Measurements from ENCODE around the gene PFKFB3.
"Not testable (repeated sequence)": the region's sequence is repeated elsewhere in the genome, so short reads cannot be mapped to it uniquely, and the experiment has no call there.

The PFKFB3 gene

DNA sequence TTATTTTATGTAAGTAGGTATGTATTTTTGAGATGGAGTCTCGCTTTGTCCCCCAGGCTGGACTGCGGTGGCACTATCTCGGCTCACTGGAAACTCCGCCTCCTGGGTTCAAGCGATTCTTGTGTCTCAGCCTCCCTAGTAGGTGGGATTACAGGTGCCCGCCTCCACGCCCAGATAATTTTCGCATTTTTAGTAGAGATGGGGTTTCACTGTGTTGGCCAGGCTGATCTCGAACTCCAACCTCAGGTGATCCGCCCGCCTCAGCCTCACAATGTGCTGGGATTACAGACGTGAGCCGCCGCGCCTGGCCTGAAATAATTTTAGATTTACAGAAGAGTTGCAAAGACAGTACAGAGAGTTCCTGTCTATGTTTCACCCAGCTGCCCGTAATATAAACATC, 37.5 kb downstream of the PFKFB3 start:
- H3K9me3 Mint-ChIP-seq (ENCODE audit: low read depth), result no peaks in the 10 kb centered on the region
- no peak overlapping the region for H3K27ac Mint-ChIP-seq
- no peaks in the 10 kb centered on the region for H3K27me3 Mint-ChIP-seq
- no peak overlapping the region for H3K4me3 Mint-ChIP-seq
- peaks cover 14% of the 10 kb centered on the region for H3K4me1 Mint-ChIP-seq (ENCODE audit: low read depth)
- H3K36me3 Mint-ChIP-seq, result peaks cover 11% of the 10 kb centered on the region

DNA sequence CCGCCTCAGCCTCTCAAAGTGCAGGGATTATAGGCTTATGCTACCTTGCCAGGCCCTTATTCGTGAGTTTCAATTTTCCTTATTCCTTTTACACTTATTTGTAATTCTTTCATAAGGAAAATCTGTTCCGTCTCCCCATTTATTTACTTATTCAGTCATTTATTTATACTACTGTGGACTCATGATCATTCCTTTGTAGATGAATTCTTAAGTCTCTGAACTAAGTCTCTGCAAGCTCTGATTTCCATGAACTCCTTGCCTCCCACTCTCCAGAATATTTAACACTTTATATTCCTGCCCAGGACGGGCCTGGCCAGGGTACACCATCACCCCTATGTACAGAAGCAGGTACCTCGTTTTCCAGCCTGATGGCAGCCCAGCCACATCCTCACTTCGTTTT, 39.4 kb downstream of the PFKFB3 start:
- Mint-ChIP-seq H3K27ac (no peak overlapping the region), H3K4me3 (no peak overlapping the region), H3K9me3 (ENCODE audit: low read depth) (no peaks in the 10 kb centered on the region), H3K27me3 (no peaks in the 10 kb centered on the region), H3K36me3 (peaks cover 9% of the 10 kb centered on the region), H3K4me1 (ENCODE audit: low read depth) (peaks cover 13% of the 10 kb centered on the region)

DNA sequence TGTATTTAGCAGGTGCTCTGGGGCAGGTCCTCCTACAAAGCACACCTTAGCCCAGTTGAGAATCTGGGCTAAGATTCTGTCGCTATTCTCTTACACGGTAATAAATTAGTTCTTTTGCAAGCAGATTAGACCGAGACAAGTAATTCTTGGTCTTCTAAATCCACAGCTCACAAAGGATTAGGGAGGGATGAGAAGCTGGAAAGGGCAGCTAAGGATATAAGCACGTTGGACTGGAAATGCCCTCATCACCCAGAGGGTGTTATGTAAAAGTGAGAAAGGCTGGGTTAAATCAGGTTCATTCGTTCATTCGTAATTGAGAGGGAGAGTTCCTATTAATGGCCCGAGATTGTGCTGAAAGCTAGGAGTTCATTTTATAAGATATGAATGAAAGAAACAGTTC, 41.8 kb downstream of the PFKFB3 start:
- H3K36me3 Mint-ChIP-seq, result peaks cover 9% of the 10 kb centered on the region
- H3K27me3 Mint-ChIP-seq, result no peaks in the 10 kb centered on the region
- H3K4me3 Mint-ChIP-seq, result no peak overlapping the region
- H3K9me3 Mint-ChIP-seq (ENCODE audit: low read depth), result no peaks in the 10 kb centered on the region
- no peak overlapping the region for H3K27ac Mint-ChIP-seq
- peaks cover 1% of the 10 kb centered on the region for H3K4me1 Mint-ChIP-seq (ENCODE audit: low read depth)

DNA sequence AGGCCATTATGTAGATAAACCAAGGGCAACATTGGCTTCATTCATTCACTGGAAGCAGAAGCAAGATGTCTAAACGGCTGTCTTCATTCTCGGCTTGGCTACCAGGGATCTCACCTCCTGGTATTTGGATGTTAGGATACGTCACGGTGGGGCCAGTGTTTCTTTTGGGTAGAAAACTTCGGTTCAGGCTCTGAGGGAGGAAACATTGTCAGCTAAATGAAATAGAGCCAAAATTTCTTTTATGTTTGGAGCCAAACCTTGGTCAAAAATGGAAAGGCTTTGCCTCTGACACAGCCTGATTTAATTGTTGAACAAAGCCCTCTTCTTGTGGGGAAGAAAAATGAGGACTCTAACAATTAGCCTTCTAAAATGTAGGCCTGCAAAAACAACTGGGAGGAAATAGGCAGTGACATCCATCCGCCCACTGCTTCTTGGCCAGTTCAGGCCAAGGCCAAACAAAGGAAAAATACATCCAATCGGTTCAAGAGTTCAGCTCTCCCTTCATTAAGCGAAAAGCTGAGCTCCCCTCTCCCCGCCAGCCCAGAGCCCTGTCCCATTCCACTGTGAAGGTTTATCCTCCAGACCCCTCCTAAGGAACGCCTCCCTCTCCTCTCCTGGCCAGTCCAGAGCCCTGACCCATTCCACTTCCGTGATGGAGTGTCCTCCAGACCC, 44.4 kb downstream of the PFKFB3 start:
- Mint-ChIP-seq H3K4me1 (ENCODE audit: low read depth) (no peaks in the 10 kb centered on the region), H3K27ac (no peak overlapping the region), H3K27me3 (no peaks in the 10 kb centered on the region), H3K4me3 (no peak overlapping the region), H3K36me3 (peaks cover 6% of the 10 kb centered on the region), H3K9me3 (ENCODE audit: low read depth) (no peaks in the 10 kb centered on the region)

DNA sequence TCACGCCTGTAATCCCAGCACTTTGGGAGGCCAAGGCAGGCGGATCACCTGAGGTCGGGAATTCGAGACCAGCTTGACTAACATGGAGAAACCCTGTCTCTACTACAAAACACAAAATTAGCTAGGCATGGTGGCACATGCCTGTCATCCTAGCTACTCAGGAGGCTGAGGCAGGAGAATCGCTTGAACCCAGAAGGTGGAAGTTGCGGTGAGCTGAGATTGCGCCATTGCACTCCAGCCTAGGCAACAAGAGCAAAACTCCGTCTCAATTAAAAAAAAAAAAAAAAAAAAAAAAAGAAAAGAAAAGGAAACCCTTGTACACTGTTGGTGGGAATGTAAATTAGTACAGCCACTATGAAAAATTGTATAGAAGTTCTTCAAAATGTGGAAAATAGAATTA, 46.2 kb downstream of the PFKFB3 start:
- not testable (repeated sequence) for H3K9me3 Mint-ChIP-seq (ENCODE audit: low read depth)

DNA sequence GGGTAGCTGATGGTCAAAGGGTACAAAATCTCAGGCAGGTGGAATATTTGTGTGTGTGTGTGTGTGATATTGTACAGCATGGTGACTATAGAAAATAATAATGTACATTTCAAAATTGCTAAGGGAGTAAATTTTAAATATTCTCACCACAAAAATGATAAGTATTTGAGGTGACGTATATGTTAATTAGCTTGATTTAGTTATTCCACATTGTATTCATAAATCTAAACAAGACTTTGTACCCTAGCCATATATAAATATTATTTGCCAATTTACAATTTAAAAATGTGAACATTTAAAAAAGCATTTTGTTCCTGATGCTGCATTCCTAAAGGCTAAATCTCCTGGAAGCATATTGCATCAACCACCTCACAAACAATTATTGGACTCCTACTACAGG, 47.0 kb downstream of the PFKFB3 start:
- no peaks in the 10 kb centered on the region for H3K9me3 Mint-ChIP-seq (ENCODE audit: low read depth)
- no peak overlapping the region for H3K4me3 Mint-ChIP-seq
- no peak overlapping the region for H3K27ac Mint-ChIP-seq
- H3K4me1 Mint-ChIP-seq (ENCODE audit: low read depth), result no peaks in the 10 kb centered on the region
- H3K27me3 Mint-ChIP-seq, result no peaks in the 10 kb centered on the region
- H3K36me3 Mint-ChIP-seq, result peaks cover 2% of the 10 kb centered on the region

More for the DNA sequence above, 46.2 kb downstream of the PFKFB3 start:
- not testable (repeated sequence) for H3K4me1 Mint-ChIP-seq (ENCODE audit: low read depth); H3K4me3 Mint-ChIP-seq; H3K27me3 Mint-ChIP-seq; H3K27ac Mint-ChIP-seq; H3K36me3 Mint-ChIP-seq

DNA sequence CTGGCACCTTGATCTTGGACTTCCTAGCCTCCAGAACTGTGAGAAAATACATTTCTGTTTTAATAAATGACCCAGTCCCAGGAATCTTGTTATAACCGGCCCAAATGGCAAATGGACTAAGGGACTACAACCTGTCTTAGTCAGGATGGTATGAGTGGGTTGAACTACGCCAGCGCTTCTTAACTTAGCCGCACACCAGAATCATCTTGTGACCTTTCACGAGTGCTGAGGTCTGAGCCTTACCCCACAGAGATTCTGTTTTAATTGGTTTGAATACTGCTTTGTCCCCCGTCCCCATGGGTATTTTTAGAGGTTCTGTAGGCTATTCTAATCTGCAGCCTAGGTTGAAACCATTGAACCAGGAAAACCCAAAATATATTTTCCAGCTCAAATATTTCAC, 48.0 kb downstream of the PFKFB3 start:
- Mint-ChIP-seq H3K27me3 (no peaks in the 10 kb centered on the region), H3K27ac (no peak overlapping the region), H3K4me1 (ENCODE audit: low read depth) (no peaks in the 10 kb centered on the region), H3K4me3 (no peak overlapping the region), H3K36me3 (peaks cover 2% of the 10 kb centered on the region), H3K9me3 (ENCODE audit: low read depth) (no peaks in the 10 kb centered on the region)

DNA sequence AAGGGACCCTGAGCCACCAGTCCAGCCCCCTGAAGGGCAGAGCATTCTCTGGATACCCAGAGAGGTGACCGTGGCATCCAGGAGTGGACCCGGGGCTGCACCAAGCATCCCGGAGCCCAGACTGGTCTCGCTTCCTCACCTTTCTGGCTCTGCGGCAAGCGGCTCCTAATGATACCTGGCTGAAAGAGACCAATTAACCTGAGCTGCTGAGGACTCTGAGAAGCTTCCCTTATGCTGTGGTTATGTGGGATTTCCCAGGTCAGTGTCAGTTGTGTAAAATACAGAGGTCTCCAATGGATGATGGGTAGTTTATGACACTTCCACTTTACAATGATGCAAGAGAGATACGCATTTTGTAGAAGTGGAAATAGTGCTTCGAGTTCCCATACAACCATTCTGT, 51.5 kb downstream of the PFKFB3 start:
- H3K4me3 Mint-ChIP-seq, result no peak overlapping the region
- H3K9me3 Mint-ChIP-seq (ENCODE audit: low read depth), result no peaks in the 10 kb centered on the region
- H3K27me3 Mint-ChIP-seq, result no peaks in the 10 kb centered on the region
- H3K27ac Mint-ChIP-seq, result no peak overlapping the region
- peaks cover 4% of the 10 kb centered on the region for H3K36me3 Mint-ChIP-seq
- no peaks in the 10 kb centered on the region for H3K4me1 Mint-ChIP-seq (ENCODE audit: low read depth)

DNA sequence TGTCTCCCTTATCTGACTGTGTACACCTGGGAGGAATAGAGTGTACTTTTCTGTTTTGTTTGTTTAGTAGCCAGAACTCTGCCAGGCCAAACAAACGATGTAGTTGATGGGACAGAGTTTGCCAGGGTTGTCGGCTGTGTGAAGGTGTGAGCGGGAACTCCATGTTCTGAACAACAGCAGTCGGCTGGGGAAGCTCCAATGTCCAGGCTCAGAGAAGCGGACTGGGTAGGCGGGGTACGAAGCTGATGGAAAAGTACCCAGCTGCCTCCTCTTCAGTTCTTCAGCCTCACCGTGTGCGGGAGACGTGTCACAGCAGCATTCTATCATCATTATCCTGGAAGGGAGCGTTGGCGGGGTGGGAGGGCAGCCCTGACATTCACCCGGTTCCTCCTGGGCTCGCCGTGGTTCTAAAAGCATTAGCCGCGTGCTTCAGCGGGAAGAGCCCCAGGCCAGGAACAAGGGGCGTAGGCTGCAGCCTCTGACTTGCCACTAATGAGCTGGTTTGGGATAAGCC, 52.9 kb downstream of the PFKFB3 start:
- peaks cover 2% of the 10 kb centered on the region for H3K4me1 Mint-ChIP-seq (ENCODE audit: low read depth)
- H3K27ac Mint-ChIP-seq, result no peak overlapping the region
- no peaks in the 10 kb centered on the region for H3K27me3 Mint-ChIP-seq
- peaks cover 2% of the 10 kb centered on the region for H3K9me3 Mint-ChIP-seq (ENCODE audit: low read depth)
- H3K36me3 Mint-ChIP-seq, result peaks cover 5% of the 10 kb centered on the region
- H3K4me3 Mint-ChIP-seq, result no peak overlapping the region

DNA sequence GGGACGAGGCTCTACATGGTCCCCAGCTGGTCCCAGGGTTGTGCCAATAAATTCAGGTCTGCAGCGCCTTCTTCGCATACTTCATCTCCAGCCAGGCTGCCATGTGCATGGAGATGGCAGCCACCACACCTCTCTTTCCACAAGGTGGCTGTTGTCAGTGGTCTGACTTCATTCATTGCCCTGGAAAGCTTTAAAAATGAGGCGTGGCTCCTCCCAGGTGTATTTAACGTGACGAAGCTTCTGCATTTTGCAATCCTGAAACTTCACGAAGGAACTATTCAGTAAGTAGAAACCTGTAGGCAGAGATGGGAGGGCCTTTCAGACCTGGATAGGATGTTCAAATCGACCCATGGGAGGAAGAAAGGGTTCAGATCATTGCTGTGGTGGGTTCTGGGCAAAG, 53.7 kb downstream of the PFKFB3 start:
- Mint-ChIP-seq H3K9me3 (ENCODE audit: low read depth) (peaks cover 9% of the 10 kb centered on the region), H3K36me3 (peaks cover 12% of the 10 kb centered on the region), H3K27me3 (no peaks in the 10 kb centered on the region), H3K4me1 (ENCODE audit: low read depth) (peaks cover 2% of the 10 kb centered on the region), H3K27ac (no peak overlapping the region), H3K4me3 (no peak overlapping the region)

DNA sequence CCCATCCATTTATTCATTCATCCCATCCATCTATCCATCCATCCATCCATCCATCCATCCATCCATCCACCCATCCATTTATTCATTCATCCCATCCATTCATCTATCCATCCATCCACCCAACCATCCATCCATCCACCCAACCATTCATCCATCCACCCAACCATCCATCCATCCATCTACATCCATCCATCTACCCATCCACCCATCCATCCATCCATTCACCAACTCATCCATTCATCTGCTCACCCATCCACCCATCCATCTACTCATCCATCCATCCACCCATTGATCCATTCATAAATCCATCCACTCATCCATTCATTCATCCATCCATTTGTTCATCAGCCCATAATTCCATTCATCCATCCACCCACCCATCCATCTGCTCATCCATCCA, 56.4 kb downstream of the PFKFB3 start:
- Mint-ChIP-seq H3K27ac (no peak overlapping the region), H3K36me3 (peaks cover 16% of the 10 kb centered on the region), H3K4me3 (no peak overlapping the region), H3K4me1 (ENCODE audit: low read depth) (peaks cover 2% of the 10 kb centered on the region), H3K27me3 (no peaks in the 10 kb centered on the region), H3K9me3 (ENCODE audit: low read depth) (peaks cover 9% of the 10 kb centered on the region)

DNA sequence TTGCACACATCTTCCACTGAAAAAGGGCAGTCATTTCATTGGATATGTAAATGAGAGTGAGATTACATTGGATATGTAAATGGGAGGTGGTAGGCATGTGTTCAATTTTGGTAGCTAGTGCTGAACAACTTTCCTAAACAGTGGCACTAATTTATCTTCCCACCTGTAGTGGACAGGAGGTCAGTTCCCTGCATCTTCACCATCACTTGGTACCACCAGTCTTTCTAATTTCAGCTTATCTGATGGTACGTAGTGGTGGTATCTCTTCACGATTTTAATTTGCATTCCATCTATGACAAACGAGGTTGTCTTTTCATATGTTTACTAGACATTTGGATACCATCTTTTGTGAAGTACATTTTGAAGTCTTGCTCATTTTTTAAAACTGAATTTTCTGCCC, 58.1 kb downstream of the PFKFB3 start:
- Mint-ChIP-seq H3K4me1 (ENCODE audit: low read depth) (peaks cover 2% of the 10 kb centered on the region), H3K27me3 (no peaks in the 10 kb centered on the region), H3K9me3 (ENCODE audit: low read depth) (peaks cover 9% of the 10 kb centered on the region), H3K36me3 (peaks cover 16% of the 10 kb centered on the region), H3K4me3 (no peak overlapping the region), H3K27ac (no peak overlapping the region)

DNA sequence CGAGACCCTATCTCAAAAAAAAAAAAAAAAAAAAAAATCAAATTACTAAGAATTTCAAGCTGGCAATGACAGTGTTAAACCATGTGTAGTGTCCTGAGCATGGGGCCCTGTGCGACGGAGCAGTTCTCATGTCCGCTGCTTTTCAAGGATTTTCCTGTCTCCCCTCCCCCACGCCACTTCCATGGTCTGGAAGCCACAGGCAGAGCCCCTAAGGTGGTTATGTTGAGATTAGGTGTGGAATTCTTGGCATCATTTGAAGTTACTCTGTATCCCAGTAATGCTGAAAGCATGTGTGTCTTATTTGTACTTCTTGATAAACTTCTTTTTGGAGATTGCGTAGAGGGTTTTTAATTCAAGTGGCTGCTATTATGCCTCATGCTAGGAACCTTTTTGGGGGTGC, 65.2 kb downstream of the PFKFB3 start:
- peaks cover 36% of the 10 kb centered on the region for H3K4me1 Mint-ChIP-seq (ENCODE audit: low read depth)
- no peaks in the 10 kb centered on the region for H3K27me3 Mint-ChIP-seq
- H3K27ac Mint-ChIP-seq, result no peak overlapping the region
- H3K9me3 Mint-ChIP-seq (ENCODE audit: low read depth), result no peaks in the 10 kb centered on the region
- H3K4me3 Mint-ChIP-seq, result no peak overlapping the region
- H3K36me3 Mint-ChIP-seq, result peaks cover 2% of the 10 kb centered on the region

DNA sequence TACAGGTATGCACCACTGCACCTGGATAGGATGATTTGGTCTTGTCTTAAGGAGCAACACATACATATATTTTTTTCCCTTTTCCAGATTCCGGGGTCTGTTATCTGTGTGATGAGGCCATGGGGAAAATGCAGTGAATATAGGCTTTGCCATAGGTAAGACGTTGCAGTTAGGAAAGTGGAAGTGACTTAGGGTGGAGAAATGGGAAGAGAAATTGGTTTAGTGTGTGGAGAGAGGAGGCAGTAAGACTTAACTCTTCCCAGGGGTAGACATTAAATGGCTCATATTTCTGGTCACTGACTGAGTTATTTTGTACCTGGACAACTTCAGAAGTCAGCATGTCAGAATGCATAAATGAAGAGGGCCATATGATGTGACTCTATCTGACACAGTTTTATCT, 66.7 kb downstream of the PFKFB3 start:
- Mint-ChIP-seq H3K27ac (peak overlapping the region; percentile 85), H3K4me3 (peak overlapping the region; percentile 2), H3K36me3 (peaks cover 2% of the 10 kb centered on the region)

DNA sequence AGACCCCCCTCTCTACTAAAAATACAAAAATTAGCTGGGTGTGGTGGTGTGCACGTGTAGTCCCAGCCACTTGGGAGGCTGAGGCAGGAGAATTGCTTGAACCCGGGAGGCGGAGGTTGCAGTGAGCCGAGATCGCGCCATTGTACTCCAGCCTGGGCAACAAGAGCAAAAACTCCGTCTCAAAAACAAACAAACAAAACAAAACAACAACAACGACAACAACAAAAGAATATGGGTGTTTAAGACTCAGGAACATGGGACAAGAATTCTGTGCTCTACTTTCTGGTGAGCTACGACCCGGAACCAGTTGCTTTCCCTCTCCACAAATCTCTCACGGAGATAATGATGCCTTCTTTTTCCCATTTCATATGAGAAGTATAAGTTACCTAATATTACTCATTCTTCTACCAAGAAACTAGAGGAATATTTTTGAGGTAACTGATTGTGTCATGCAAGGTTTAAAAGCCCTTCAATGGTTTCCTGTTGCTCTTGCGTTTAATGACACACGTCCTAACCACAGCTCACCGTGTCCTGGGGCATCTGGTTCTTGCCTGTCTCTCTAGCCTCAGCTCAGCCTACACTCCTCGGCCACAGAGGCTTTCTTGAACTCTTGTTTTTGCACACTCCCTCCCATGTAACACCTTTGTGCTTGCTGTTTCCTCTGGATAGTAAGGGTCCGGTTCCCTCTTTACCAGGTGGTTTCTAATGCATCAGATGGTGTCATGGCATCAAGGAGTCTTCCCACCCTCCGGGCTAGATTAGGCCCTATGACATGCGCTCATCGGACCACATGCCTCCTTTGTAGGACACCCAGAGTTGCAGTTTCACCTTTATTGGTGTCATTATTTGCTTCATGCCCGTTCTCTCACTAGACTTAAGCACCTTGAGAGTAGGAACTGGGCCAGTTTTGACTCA, 67.5 kb downstream of the PFKFB3 start:
- Mint-ChIP-seq H3K36me3 (peaks cover 2% of the 10 kb centered on the region), H3K9me3 (ENCODE audit: low read depth) (no peaks in the 10 kb centered on the region), H3K4me3 (peak overlapping the region; percentile 44), H3K27me3 (no peaks in the 10 kb centered on the region), H3K27ac (peak overlapping the region; percentile 85), H3K4me1 (ENCODE audit: low read depth) (peaks cover 39% of the 10 kb centered on the region)

More for the DNA sequence above, 66.7 kb downstream of the PFKFB3 start:
- Mint-ChIP-seq H3K9me3 (ENCODE audit: low read depth) (no peaks in the 10 kb centered on the region), H3K27me3 (no peaks in the 10 kb centered on the region), H3K4me1 (ENCODE audit: low read depth) (peaks cover 36% of the 10 kb centered on the region)

All from activated naive CD8-positive, alpha-beta T cell (primary cell).